GM12878 (cell line): Measurements from ENCODE around the gene COL28A1. TPM values are rescaled to one million over a fixed set of nuclear protein-coding genes. Genes with fewer than 3 reads are reported as not detected.

Experiments
- ATAC-seq: fragments of 200-7000 bp; cut with Tn5 transposase; 3 replicates; pipeline ENCODE4 v1.9.1; 2020; ENCODE audit warnings: mild to moderate bottlenecking, moderate library complexity
- BruUV-seq: library from RNA; stranded (reverse); fragments of 400-500 nt; replicated peaks from 2 replicates; lab custom pipeline; 2021; lab: Mats Ljungman, UMichigan
- CTCF ChIA-PET: fragments of 300-600 bp; sonication (Branson Sonifier 250); formaldehyde crosslinking; extraction: SDS; loops from one replicate; lab custom pipeline; 2021; ENCODE audit warnings: inconsistent platforms; lab: Yijun Ruan, JAX
- POLR2A ChIA-PET: fragments of 350-600 bp; formaldehyde crosslinking; extraction: SDS; loops from one replicate; lab custom pipeline; 2021; ENCODE audit warnings: inconsistent platforms; lab: Charles Lee
- RAD21 ChIA-PET: fragments of 300-600 bp; sonication (Branson Sonifier 250); formaldehyde crosslinking; loops from one replicate; lab custom pipeline; 2023; ENCODE audit warnings: antibody characterized with exemption; ENCODE audit not compliant: unreplicated experiment; lab: Charles Lee
- SMC1A ChIA-PET: fragments of 300-600 bp; sonication (Branson Sonifier 250); formaldehyde crosslinking; loops from one replicate; lab custom pipeline; 2023; ENCODE audit not compliant: unreplicated experiment, uncharacterized antibody; lab: Charles Lee
- DNase-seq: peaks from one replicate; pipeline ENCODE4 v3.0.0-alpha.2; 2011; ENCODE audit warnings: low read depth, low spot score
- FAIRE-seq: peaks from 3 replicates; lab custom pipeline; 2011; peaks lifted over from hg19 to GRCh38; lab: Jason Lieb, UNC
- H2AFZ ChIP-seq: 2 replicates; pipeline ENCODE4 v1.6.0; 2011; ENCODE audit warnings: low read depth, low read length, control low read depth; ENCODE audit not compliant: control insufficient read depth
- H3K27ac ChIP-seq: 2 replicates; pipeline ENCODE4 v1.5.1; 2011; ENCODE audit warnings: control low read depth; ENCODE audit not compliant: control insufficient read depth, insufficient read depth
- H3K27me3 ChIP-seq, 2 experiments: replicated peaks in 1 of 2; 2 replicates each; pipeline versions ENCODE4 v1.6.0 to v1.6.1; 2011; ENCODE audit warnings: low read length in 1 of 2; ENCODE audit not compliant: control insufficient read depth in 2 of 2, insufficient read depth in 2 of 2
- H3K36me3 ChIP-seq, 2 experiments: 2 replicates each; pipeline ENCODE4 v1.5.1; 2011; ENCODE audit warnings: low read length in 1 of 2; ENCODE audit not compliant: control insufficient read depth in 2 of 2, insufficient read depth in 2 of 2
- H3K4me1 ChIP-seq: 2 replicates; pipeline ENCODE4 v1.6.1; 2011; ENCODE audit warnings: mild to moderate bottlenecking, low read length, moderate library complexity, mixed read lengths; ENCODE audit not compliant: control insufficient read depth, insufficient read depth
- H3K4me2 ChIP-seq: 2 replicates; pipeline ENCODE4 v1.6.0; 2011; ENCODE audit warnings: control low read depth; ENCODE audit not compliant: control insufficient read depth, insufficient read depth
- H3K4me3 ChIP-seq: fragments of 200-600 bp; sonication (generic); 2 replicates; pipeline ENCODE4 v1.5.1; 2016
- H3K79me2 ChIP-seq: 2 replicates; pipeline ENCODE4 v1.6.0; 2011; ENCODE audit warnings: low read length; ENCODE audit not compliant: control insufficient read depth, insufficient read depth
- H3K9ac ChIP-seq: 2 replicates; pipeline ENCODE4 v1.8.0; 2011; ENCODE audit warnings: low read length, control low read depth, mixed read lengths; ENCODE audit not compliant: control insufficient read depth, insufficient read depth
- H3K9me3 ChIP-seq: replicated peaks from 3 replicates; pipeline ENCODE4 v1.5.1; 2011; ENCODE audit warnings: mild to moderate bottlenecking, low read length; ENCODE audit not compliant: control insufficient read depth, insufficient read depth
- H4K20me1 ChIP-seq: 2 replicates; pipeline ENCODE4 v1.6.0; 2011; ENCODE audit not compliant: control insufficient read depth, insufficient read depth
- ASH2L ChIP-seq: fragments of 300-600, 200-600 bp; sonication (generic); IDR thresholded peaks from 2 replicates; pipeline ENCODE4 v1.6.1; 2017; ENCODE audit warnings: low read depth, mild to moderate bottlenecking, borderline replicate concordance
- BACH1 ChIP-seq: fragments of 450-650 bp; IDR thresholded peaks from 2 replicates; pipeline ENCODE4 v1.6.1; 2017; ENCODE audit warnings: mild to moderate bottlenecking, borderline replicate concordance
- BCL11A ChIP-seq: IDR thresholded peaks from 2 replicates; pipeline ENCODE4 v1.6.1; 2011; ENCODE audit warnings: low read depth, low read length
- CUX1 ChIP-seq: IDR thresholded peaks from 2 replicates; pipeline ENCODE4 v1.6.1; 2012; ENCODE audit warnings: improper control_type of control experiment, low read depth, low read length; ENCODE audit not compliant: insufficient replicate concordance
- ELK1 ChIP-seq: IDR thresholded peaks from 2 replicates; pipeline ENCODE4 v1.6.1; 2012; ENCODE audit warnings: low read depth, low read length, improper control_type of control experiment
- EZH2 ChIP-seq: IDR thresholded peaks from 2 replicates; pipeline ENCODE4 v1.6.1; 2012; ENCODE audit warnings: low read depth, mild to moderate bottlenecking, control low read depth, inconsistent platforms, low read length, borderline replicate concordance; ENCODE audit not compliant: control insufficient read depth
- GABPA ChIP-seq: IDR thresholded peaks from 2 replicates; pipeline ENCODE4 v1.6.1; 2014; ENCODE audit warnings: antibody characterized with exemption, low read depth, mild to moderate bottlenecking, inconsistent platforms
- IKZF2 ChIP-seq, 2 experiments: fragments of 450-650 bp; IDR thresholded peaks; 2 replicates each; pipeline ENCODE4 v1.6.1; 2017; ENCODE audit warnings: mild to moderate bottlenecking in 2 of 2, moderate library complexity in 2 of 2
- IRF3 ChIP-seq: fragments of 450-650 bp; IDR thresholded peaks from 2 replicates; pipeline ENCODE4 v1.6.1; 2014; ENCODE audit warnings: mild to moderate bottlenecking
- JUNB ChIP-seq: IDR thresholded peaks from 2 replicates; pipeline ENCODE4 v1.6.1; 2016; ENCODE audit warnings: antibody characterized with exemption, mild to moderate bottlenecking
- KAT2A ChIP-seq: conservative IDR thresholded peaks from 2 replicates; pipeline ENCODE4 v1.6.1; 2011; ENCODE audit warnings: low read depth, low read length; ENCODE audit not compliant: control insufficient read depth
- MEF2B ChIP-seq: fragments of 450-650 bp; IDR thresholded peaks from 2 replicates; pipeline ENCODE4 v1.6.1; 2018; ENCODE audit warnings: mild to moderate bottlenecking, moderate library complexity; ENCODE audit not compliant: partially characterized antibody, poor library complexity, severe bottlenecking
- MTA2 ChIP-seq: fragments of 450-650 bp; IDR thresholded peaks from 2 replicates; pipeline ENCODE4 v1.6.1; 2016; ENCODE audit warnings: low read depth, mild to moderate bottlenecking, moderate library complexity
- PAX8 ChIP-seq: fragments of 450-650 bp; IDR thresholded peaks from 2 replicates; pipeline ENCODE4 v1.6.1; 2017; ENCODE audit warnings: mild to moderate bottlenecking, moderate library complexity
- RCOR1 ChIP-seq: conservative IDR thresholded peaks from 2 replicates; pipeline ENCODE4 v1.6.1; 2012; ENCODE audit warnings: low read depth, low read length, improper control_type of control experiment
- SREBF2 ChIP-seq: IDR thresholded peaks from 2 replicates; pipeline ENCODE4 v1.6.1; 2012; ENCODE audit warnings: mild to moderate bottlenecking, low read length
- WRNIP1 ChIP-seq: IDR thresholded peaks from 2 replicates; pipeline ENCODE4 v1.6.1; 2011; ENCODE audit warnings: low read depth, low read length, improper control_type of control experiment, borderline replicate concordance
- ZSCAN29 ChIP-seq: fragments of 450-650 bp; IDR thresholded peaks from 2 replicates; pipeline ENCODE4 v1.6.1; 2017; ENCODE audit warnings: mild to moderate bottlenecking, moderate library complexity
- WGBS: methylation state at CpG from one replicate; pipeline ENCODE4 v1.1.6; 2016; ENCODE audit warnings: low lambda C conversion rate; ENCODE audit not compliant: insufficient replicate concordance, insufficient coverage; ENCODE audit errors: missing lambda C conversion rate; 5-methylcytosine and 5-hydroxymethylcytosine counted together
- in situ Hi-C: fragments of 300-500 bp; cut with MboI; formaldehyde crosslinking; loops from 9 replicates; pipeline ENCODE4 v1.14.3; 2018; ENCODE audit warnings: mixed read lengths
- intact Hi-C: fragments of 100-400 bp; cut with micrococcal nuclease; formaldehyde crosslinking; loops from one replicate; pipeline ENCODE4 v1.14.2; 2022; ENCODE audit not compliant: unreplicated experiment
- polyA plus RNA-seq, 11 experiments: library from polyadenylated mRNA; depleted of rRNA in 4 of 11; unstranded in 6 of 11; stranded (reverse) in 5 of 11; fragments of >200 nt; fragmentation: Nextera tagmentation in 4 of 11; fragmentation: Illumina TruSeq in 1 of 11; extraction: Ambion mirVana in 4 of 11; extraction: Trizol in 1 of 11; gene quantifications; 1 replicate in 1 of 11; 2 replicates in 10 of 11; pipeline versions ENCODE4 v1.2.1 to v1.2.3, GENCODE V29; 2011 to 2016; ENCODE audit warnings: inconsistent platforms in 2 of 11, missing spikeins in 2 of 11, low read depth in 1 of 11
- total RNA-seq, 4 experiments: library from RNA; depleted of rRNA in 3 of 4; stranded (reverse); fragments of >200 nt in 3 of 4; fragmentation: Illumina TruSeq in 1 of 4; extraction: Trizol in 1 of 4; gene quantifications; 2 replicates each; pipeline versions ENCODE4 v1.2.1 to v1.2.3, GENCODE V29; 2013 to 2021

Gene COL28A1
- total and polyA plus RNA-seq, 10 of the 15 experiments (the other 5 are each of a cell fraction or from before 2014, with no cell fraction given): 0.05 to 0.22 TPM; not detected in 8

- no peak overlapping the region for H3K4me3 ChIP-seq
- no peak overlapping the region for H3K27ac ChIP-seq
- no peaks in the 10 kb centered on the region for H3K36me3 ChIP-seq
- ChIA-PET POLR2A (no interaction called here), CTCF (interaction anchor here (0.7 kb wide), 1 partner anchor 56 kb away, joined by 3 read pairs; no protein-coding TSS in a partner anchor), SMC1A (no interaction called here), RAD21 (no interaction called here)
- no TSS peak for BruUV-seq
- no peak for ATAC-seq
- no peak overlapping the region for H3K9ac ChIP-seq
- intact Hi-C loops: no loop called here
- H2AFZ ChIP-seq: no peak overlapping the region
- no peak for DNase-seq
- TF ChIP-seq KAT2A (no peak), BCL11A (no peak), CUX1 (no peak), EZH2 (no peak), SREBF2 (no peak), MTA2 (no peak), ELK1 (no peak), ASH2L (no peak), GABPA (no peak), IKZF2 (IDR thresholded peaks at IDR 0.05) (no peak), MEF2B (no peak), RCOR1 (no peak), ZSCAN29 (no peak), BACH1 (no peak), PAX8 (no peak), JUNB (no peak), IRF3 (no peak), WRNIP1 (no peak)
- WGBS: 38% methylated on average over 1 of the region's 1 CpG
- no peak for FAIRE-seq
- no peaks in the 10 kb centered on the region for H3K27me3 ChIP-seq
- H4K20me1 ChIP-seq: no peaks in the 10 kb centered on the region
- H3K79me2 ChIP-seq: no peaks in the 10 kb centered on the region
- H3K4me2 ChIP-seq: no peak overlapping the region
- in situ Hi-C loops: no loop called here
- H3K4me1 ChIP-seq: no peaks in the 10 kb centered on the region
- peaks cover 3% of the 10 kb centered on the region; the same call in 1 of the 3 replicates for H3K9me3 ChIP-seq
These were observed 51.6 kb downstream of the COL28A1 start for GRCh38 chr7:7484072-7484471.
